Measurements from ENCODE around the gene METRNL.

Gene METRNL

DNA sequence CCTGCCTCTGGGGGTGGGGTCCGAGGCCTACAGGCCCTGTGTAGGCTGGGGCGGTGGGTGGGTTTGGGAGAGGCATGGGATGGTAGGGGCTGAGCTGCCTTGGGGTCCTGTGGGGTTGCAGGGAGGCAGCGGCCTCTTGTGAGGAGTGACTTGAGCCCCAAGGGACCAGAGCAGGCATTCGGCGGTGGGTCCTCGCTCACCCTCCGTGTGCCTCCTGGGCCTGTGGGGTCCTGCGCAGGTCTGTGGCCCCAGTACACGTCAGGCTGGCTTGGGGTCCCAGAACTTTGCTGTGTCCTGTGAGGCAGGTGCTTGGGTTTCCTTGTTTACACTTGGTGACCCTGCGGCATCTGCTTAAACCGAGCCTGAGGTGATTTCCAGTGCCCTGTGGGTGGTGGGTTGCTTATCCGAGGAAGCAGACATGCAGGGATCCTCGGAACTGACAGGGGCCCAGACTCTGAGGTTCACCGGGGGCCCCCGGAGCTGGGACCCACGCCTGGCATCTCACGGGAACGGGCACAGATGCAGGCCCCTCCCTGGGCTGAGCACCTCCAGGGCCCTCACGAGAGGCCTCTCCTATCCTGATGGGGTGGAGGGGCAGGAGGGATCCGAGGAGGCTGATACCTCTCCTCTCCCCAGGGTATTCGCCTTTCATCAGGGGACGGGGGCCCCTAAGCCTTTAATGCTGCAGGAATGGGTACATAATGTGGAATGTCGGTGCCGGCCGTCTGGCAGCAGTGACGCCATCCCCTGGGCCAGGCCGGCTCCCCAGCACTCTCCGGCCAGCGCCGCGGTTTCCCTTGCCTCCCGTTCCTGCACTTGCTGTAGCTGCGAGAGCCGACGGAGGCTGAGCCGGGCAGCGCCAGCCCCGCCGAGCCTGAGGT lies 7.7 kb downstream of the METRNL start:
- H3K4me1 ChIP-seq (ENCODE audit: insufficient read depth, poor library complexity, severe bottlenecking): peaks cover 35% of the 10 kb centered on the region
- DNase-seq (ENCODE audit: low spot score) (no peak), ATAC-seq (ENCODE audit: low read depth) (no peak)
- no peaks in the 10 kb centered on the region for H3K27me3 ChIP-seq (ENCODE audit: insufficient read depth, poor library complexity, severe bottlenecking)
- no peaks in the 10 kb centered on the region for H3K36me3 ChIP-seq (ENCODE audit: low read depth)
- H3K9me3 ChIP-seq (ENCODE audit: severe bottlenecking): no peaks in the 10 kb centered on the region
- TF ChIP-seq, protein P1, sequence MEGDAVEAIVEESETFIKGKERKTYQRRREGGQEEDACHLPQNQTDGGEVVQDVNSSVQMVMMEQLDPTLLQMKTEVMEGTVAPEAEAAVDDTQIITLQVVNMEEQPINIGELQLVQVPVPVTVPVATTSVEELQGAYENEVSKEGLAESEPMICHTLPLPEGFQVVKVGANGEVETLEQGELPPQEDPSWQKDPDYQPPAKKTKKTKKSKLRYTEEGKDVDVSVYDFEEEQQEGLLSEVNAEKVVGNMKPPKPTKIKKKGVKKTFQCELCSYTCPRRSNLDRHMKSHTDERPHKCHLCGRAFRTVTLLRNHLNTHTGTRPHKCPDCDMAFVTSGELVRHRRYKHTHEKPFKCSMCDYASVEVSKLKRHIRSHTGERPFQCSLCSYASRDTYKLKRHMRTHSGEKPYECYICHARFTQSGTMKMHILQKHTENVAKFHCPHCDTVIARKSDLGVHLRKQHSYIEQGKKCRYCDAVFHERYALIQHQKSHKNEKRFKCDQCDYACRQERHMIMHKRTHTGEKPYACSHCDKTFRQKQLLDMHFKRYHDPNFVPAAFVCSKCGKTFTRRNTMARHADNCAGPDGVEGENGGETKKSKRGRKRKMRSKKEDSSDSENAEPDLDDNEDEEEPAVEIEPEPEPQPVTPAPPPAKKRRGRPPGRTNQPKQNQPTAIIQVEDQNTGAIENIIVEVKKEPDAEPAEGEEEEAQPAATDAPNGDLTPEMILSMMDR (IDR thresholded peaks at IDR 0.05; ENCODE audit: poor library complexity, severe bottlenecking): no peak
- H3K27ac ChIP-seq (ENCODE audit: poor library complexity, severe bottlenecking): no peak overlapping the region
- no peak overlapping the region for H3K4me3 ChIP-seq (ENCODE audit: severe bottlenecking)

DNA sequence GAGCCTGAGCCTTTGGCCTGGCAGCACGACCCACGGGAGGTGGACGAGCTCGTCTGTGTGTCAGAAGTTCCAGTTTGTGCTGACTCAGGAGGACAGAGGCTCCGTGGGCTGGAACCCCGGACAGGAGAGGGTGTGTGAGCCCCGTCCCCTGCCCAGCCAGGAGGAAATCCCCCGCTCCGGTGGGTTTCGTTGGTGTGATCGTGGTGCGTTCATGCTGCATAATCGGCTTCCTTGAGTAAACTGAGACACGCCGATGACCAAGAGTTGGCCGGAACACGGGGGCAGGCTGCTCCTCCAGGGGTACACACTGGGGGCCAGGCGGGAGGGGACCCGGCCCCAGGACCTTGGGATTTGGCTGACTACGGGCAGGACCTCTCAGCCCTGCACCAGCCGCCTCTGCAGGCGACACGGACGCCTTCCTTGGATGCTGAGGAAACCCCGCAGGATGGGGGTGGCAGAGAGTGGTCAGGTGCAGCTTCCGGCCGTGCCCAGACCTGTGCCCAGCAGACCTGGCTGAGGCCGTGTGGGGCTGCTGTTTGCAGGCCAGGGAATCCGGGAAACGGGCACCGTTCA lies 8.5 kb downstream of the METRNL start:
- TF ChIP-seq, protein P1 (IDR thresholded peaks at IDR 0.05; ENCODE audit: poor library complexity, severe bottlenecking): no peak
- Histone ChIP-seq H3K4me3 (ENCODE audit: severe bottlenecking) (no peak overlapping the region), H3K36me3 (ENCODE audit: low read depth) (no peaks in the 10 kb centered on the region), H3K27me3 (ENCODE audit: insufficient read depth, poor library complexity, severe bottlenecking) (no peaks in the 10 kb centered on the region), H3K4me1 (ENCODE audit: insufficient read depth, poor library complexity, severe bottlenecking) (peaks cover 34% of the 10 kb centered on the region), H3K27ac (ENCODE audit: poor library complexity, severe bottlenecking) (no peak overlapping the region), H3K9me3 (ENCODE audit: severe bottlenecking) (no peaks in the 10 kb centered on the region)
- DNase-seq (ENCODE audit: low spot score) (no peak), ATAC-seq (ENCODE audit: low read depth) (no peak)

DNA sequence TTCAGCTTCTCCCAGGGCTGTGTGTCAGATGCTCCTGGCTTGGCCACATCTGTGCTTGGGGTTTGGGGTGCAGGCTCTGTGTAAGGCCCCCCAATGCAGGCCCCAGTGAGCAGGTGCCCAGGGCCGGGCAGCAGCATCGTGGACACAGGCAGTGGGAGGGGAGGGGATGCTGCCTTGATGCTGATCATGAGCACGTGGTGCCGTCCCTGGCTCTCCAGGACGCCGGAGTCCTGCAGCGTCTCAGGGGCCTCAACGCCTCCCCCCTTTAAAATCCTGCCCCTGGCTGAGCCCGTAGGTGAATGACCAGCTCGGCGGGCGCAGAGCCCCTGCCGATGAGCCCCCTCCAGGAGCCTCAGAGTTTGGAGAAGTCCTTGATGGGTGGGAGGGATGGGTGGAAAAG lies 9.0 kb downstream of the METRNL start:
- no peaks in the 10 kb centered on the region for H3K9me3 ChIP-seq (ENCODE audit: severe bottlenecking)
- no peak overlapping the region for H3K27ac ChIP-seq (ENCODE audit: poor library complexity, severe bottlenecking)
- peaks cover 28% of the 10 kb centered on the region for H3K4me1 ChIP-seq (ENCODE audit: insufficient read depth, poor library complexity, severe bottlenecking)
- DNase-seq (ENCODE audit: low spot score) (no peak), ATAC-seq (ENCODE audit: low read depth) (no peak)
- no peaks in the 10 kb centered on the region for H3K36me3 ChIP-seq (ENCODE audit: low read depth)
- H3K27me3 ChIP-seq (ENCODE audit: insufficient read depth, poor library complexity, severe bottlenecking): no peaks in the 10 kb centered on the region
- TF ChIP-seq, protein P1 (IDR thresholded peaks at IDR 0.05; ENCODE audit: poor library complexity, severe bottlenecking): no peak
- no peak overlapping the region for H3K4me3 ChIP-seq (ENCODE audit: severe bottlenecking)

DNA sequence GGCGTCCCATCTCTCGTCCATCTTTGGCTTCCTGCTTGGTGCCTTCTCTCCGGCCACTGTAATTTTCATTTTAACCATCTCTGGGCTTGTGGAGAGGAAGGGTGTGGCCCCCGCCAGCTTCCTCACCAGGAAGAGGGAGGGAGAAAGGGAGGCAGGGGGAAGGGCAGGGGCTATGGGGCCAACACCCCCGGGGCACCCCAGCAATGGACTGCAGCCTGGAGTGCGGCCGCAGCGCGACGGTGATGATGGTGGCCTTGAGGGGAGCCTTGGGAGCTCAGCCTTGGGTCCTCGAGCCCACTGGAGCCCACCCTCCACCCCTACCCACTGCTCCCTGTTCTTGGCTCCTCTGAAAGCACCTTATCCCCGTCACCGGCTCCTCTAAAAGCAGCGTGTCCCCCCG lies 9.5 kb downstream of the METRNL start:
- Histone ChIP-seq H3K4me1 (ENCODE audit: insufficient read depth, poor library complexity, severe bottlenecking) (peaks cover 23% of the 10 kb centered on the region), H3K36me3 (ENCODE audit: low read depth) (no peaks in the 10 kb centered on the region), H3K4me3 (ENCODE audit: severe bottlenecking) (no peak overlapping the region), H3K27ac (ENCODE audit: poor library complexity, severe bottlenecking) (no peak overlapping the region), H3K9me3 (ENCODE audit: severe bottlenecking) (no peaks in the 10 kb centered on the region), H3K27me3 (ENCODE audit: insufficient read depth, poor library complexity, severe bottlenecking) (no peaks in the 10 kb centered on the region)
- ATAC-seq (ENCODE audit: low read depth): no peak
- TF ChIP-seq, protein P1 (IDR thresholded peaks at IDR 0.05; ENCODE audit: poor library complexity, severe bottlenecking): no peak
- DNase-seq (ENCODE audit: low spot score): no peak

Measured in RWPE2 (cell line).